Neural cell (in vitro differentiated cells): ENCODE data around the gene UBE2E1. TPM values are rescaled to one million over a fixed set of nuclear protein-coding genes. Genes with fewer than 3 reads are reported as not detected.

Experiments used
- H2AFZ ChIP-seq: fragments of 200-600, 300-800 bp; sonication (generic), shearing (Covaris generic); 2 replicates; pipeline ENCODE4 v1.6.0; 2014; ENCODE audit warnings: low read depth, mild to moderate bottlenecking, antibody characterized with exemption, low read length, moderate library complexity
- H3F3A ChIP-seq: fragments of 200-600 bp; shearing (Covaris generic); 2 replicates; pipeline ENCODE4 v1.6.1; 2016; ENCODE audit warnings: mild to moderate bottlenecking, moderate library complexity, mixed read lengths, antibody characterized with exemption, low read length; ENCODE audit not compliant: insufficient read depth, poor library complexity, severe bottlenecking
- H3K27ac ChIP-seq: fragments of 200-600, 300-800 bp; sonication (generic), shearing (Covaris generic); 2 replicates; pipeline ENCODE4 v1.5.1; 2014; ENCODE audit warnings: mild to moderate bottlenecking, low read length, moderate library complexity
- H3K27me3 ChIP-seq: fragments of 300-800, 200-600 bp; sonication (generic), shearing (Covaris generic); 2 replicates; pipeline ENCODE4 v1.6.0; 2014; ENCODE audit warnings: mild to moderate bottlenecking, low read depth, low read length, moderate library complexity; ENCODE audit not compliant: insufficient read depth
- H3K36me3 ChIP-seq: fragments of 300-800, 200-600 bp; sonication (generic), shearing (Covaris generic); 2 replicates; pipeline ENCODE4 v1.5.1; 2014; ENCODE audit warnings: mild to moderate bottlenecking, antibody characterized with exemption, low read length, moderate library complexity; ENCODE audit not compliant: insufficient read depth
- H3K4me2 ChIP-seq: fragments of 300-800, 200-600 bp; sonication (generic), shearing (Covaris generic); 2 replicates; pipeline ENCODE4 v1.6.0; 2014; ENCODE audit warnings: mild to moderate bottlenecking, low read length
- H3K4me3 ChIP-seq: fragments of 300-800, 200-600 bp; sonication (generic), shearing (Covaris generic); 2 replicates; pipeline ENCODE4 v1.5.1; 2014; ENCODE audit warnings: mild to moderate bottlenecking, low read length, moderate library complexity
- H3K79me2 ChIP-seq: fragments of 200-600 bp; shearing (Covaris generic); replicated peaks from 2 replicates; pipeline ENCODE4 v1.6.0; 2014; ENCODE audit warnings: mild to moderate bottlenecking, low read length, moderate library complexity; ENCODE audit not compliant: insufficient read depth
- H3K9ac ChIP-seq: fragments of 300-800, 200-600 bp; sonication (generic), shearing (Covaris generic); 2 replicates; pipeline ENCODE4 v1.6.1; 2016; ENCODE audit warnings: mild to moderate bottlenecking, low read length, mixed read lengths
- H3K9me2 ChIP-seq: fragments of 200-600 bp; shearing (Covaris generic); 2 replicates; pipeline ENCODE4 v1.6.1; 2016; ENCODE audit warnings: mild to moderate bottlenecking, low read length, mixed read lengths; ENCODE audit not compliant: insufficient read depth
- H3K9me3 ChIP-seq: fragments of 200-600, 300-800 bp; sonication (generic), shearing (Covaris generic); 2 replicates; pipeline ENCODE4 v1.6.1; 2016; ENCODE audit warnings: mild to moderate bottlenecking, mixed run types, low read length, moderate library complexity, mixed read lengths
- H4K20me1 ChIP-seq: fragments of 200-600 bp; shearing (Covaris generic); 2 replicates; pipeline ENCODE4 v1.6.1; 2016; ENCODE audit warnings: mild to moderate bottlenecking, mixed run types; ENCODE audit not compliant: insufficient read depth
- EP300 ChIP-seq: fragments of 450-650 bp; conservative IDR thresholded peaks from 2 replicates; pipeline ENCODE4 v1.6.1; 2014; ENCODE audit warnings: antibody characterized with exemption, mild to moderate bottlenecking, moderate library complexity; ENCODE audit not compliant: poor library complexity, severe bottlenecking
- EZH2 ChIP-seq: fragments of 200-600, 300-800 bp; shearing (Covaris generic), sonication (generic); IDR thresholded peaks from 2 replicates; pipeline ENCODE4 v1.6.1; 2014; ENCODE audit warnings: antibody characterized with exemption, low read length, borderline replicate concordance, mild to moderate bottlenecking; ENCODE audit not compliant: insufficient read depth, poor library complexity, severe bottlenecking
- MXI1 ChIP-seq: fragments of 450-650 bp; conservative IDR thresholded peaks from 2 replicates; pipeline ENCODE4 v1.6.1; 2014; ENCODE audit warnings: antibody characterized with exemption, mild to moderate bottlenecking; ENCODE audit not compliant: poor library complexity, severe bottlenecking
- POLR2AphosphoS5 ChIP-seq: IDR thresholded peaks from 2 replicates; pipeline ENCODE4 v1.6.1; 2012
- RAD21 ChIP-seq: fragments of 450-650 bp; conservative IDR thresholded peaks from 2 replicates; pipeline ENCODE4 v1.6.1; 2014; ENCODE audit warnings: antibody characterized with exemption, mild to moderate bottlenecking, moderate library complexity
- SMC3 ChIP-seq: fragments of 450-650 bp; conservative IDR thresholded peaks from 2 replicates; pipeline ENCODE4 v1.6.1; 2014; ENCODE audit warnings: antibody characterized with exemption, mild to moderate bottlenecking, moderate library complexity; ENCODE audit not compliant: poor library complexity
- TAF1 ChIP-seq: IDR thresholded peaks from 2 replicates; pipeline ENCODE4 v1.6.1; 2012; ENCODE audit warnings: low read depth
- polyA plus RNA-seq: library from polyadenylated mRNA; depleted of rRNA; stranded (reverse); fragments of >200 nt; gene quantifications from 2 replicates; pipeline ENCODE4 v1.2.3, GENCODE V29; 2014
- TF ChIP-seq, protein P1 (sequence below): fragments of 450-650 bp; IDR thresholded peaks from 2 replicates; pipeline ENCODE4 v1.5.1; 2014; ENCODE audit warnings: antibody characterized with exemption, mild to moderate bottlenecking, moderate library complexity; ENCODE audit not compliant: poor library complexity, severe bottlenecking
- TF ChIP-seq, protein P2 (sequence below): IDR thresholded peaks from 2 replicates; pipeline ENCODE4 v1.6.1; 2012; ENCODE audit warnings: borderline replicate concordance

Gene UBE2E1
- polyA plus RNA-seq, 1 donor from 2014 or later: 157 TPM

DNA sequence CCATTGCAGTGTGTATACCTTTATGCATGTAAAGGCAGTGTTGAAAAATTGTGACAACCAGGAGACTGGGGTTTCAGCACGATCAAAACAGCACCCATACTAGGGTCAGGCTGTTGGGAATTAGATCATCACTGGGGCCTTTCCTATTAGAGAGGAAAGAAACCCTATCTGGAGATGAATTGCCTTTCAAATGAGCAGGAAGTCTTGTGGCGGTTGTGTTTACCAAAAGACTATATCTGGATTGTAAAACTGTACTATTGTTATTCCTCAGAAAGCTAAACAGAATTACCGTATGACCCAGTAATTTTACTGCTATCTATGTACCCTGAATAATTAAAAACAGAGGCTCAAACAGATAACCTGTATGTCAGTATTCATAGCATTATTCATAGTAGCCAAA is 10.1 kb downstream of the UBE2E1 start:
- no peaks in the 10 kb centered on the region for H3K9me2 ChIP-seq
- TF ChIP-seq EZH2 (no peak), RAD21 (no peak), TAF1 (no peak), SMC3 (no peak), EP300 (no peak), POLR2AphosphoS5 (no peak), MXI1 (no peak)
- TF ChIP-seq, protein P1, sequence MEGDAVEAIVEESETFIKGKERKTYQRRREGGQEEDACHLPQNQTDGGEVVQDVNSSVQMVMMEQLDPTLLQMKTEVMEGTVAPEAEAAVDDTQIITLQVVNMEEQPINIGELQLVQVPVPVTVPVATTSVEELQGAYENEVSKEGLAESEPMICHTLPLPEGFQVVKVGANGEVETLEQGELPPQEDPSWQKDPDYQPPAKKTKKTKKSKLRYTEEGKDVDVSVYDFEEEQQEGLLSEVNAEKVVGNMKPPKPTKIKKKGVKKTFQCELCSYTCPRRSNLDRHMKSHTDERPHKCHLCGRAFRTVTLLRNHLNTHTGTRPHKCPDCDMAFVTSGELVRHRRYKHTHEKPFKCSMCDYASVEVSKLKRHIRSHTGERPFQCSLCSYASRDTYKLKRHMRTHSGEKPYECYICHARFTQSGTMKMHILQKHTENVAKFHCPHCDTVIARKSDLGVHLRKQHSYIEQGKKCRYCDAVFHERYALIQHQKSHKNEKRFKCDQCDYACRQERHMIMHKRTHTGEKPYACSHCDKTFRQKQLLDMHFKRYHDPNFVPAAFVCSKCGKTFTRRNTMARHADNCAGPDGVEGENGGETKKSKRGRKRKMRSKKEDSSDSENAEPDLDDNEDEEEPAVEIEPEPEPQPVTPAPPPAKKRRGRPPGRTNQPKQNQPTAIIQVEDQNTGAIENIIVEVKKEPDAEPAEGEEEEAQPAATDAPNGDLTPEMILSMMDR: no peak
- TF ChIP-seq, protein P2, sequence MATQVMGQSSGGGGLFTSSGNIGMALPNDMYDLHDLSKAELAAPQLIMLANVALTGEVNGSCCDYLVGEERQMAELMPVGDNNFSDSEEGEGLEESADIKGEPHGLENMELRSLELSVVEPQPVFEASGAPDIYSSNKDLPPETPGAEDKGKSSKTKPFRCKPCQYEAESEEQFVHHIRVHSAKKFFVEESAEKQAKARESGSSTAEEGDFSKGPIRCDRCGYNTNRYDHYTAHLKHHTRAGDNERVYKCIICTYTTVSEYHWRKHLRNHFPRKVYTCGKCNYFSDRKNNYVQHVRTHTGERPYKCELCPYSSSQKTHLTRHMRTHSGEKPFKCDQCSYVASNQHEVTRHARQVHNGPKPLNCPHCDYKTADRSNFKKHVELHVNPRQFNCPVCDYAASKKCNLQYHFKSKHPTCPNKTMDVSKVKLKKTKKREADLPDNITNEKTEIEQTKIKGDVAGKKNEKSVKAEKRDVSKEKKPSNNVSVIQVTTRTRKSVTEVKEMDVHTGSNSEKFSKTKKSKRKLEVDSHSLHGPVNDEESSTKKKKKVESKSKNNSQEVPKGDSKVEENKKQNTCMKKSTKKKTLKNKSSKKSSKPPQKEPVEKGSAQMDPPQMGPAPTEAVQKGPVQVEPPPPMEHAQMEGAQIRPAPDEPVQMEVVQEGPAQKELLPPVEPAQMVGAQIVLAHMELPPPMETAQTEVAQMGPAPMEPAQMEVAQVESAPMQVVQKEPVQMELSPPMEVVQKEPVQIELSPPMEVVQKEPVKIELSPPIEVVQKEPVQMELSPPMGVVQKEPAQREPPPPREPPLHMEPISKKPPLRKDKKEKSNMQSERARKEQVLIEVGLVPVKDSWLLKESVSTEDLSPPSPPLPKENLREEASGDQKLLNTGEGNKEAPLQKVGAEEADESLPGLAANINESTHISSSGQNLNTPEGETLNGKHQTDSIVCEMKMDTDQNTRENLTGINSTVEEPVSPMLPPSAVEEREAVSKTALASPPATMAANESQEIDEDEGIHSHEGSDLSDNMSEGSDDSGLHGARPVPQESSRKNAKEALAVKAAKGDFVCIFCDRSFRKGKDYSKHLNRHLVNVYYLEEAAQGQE: no peak
- H3K9ac ChIP-seq: no peak overlapping the region
- no peaks in the 10 kb centered on the region for H3F3A ChIP-seq
- H2AFZ ChIP-seq: no peak overlapping the region
- H4K20me1 ChIP-seq: no peaks in the 10 kb centered on the region
- no peaks in the 10 kb centered on the region for H3K9me3 ChIP-seq
- no peak overlapping the region for H3K4me2 ChIP-seq
- no peak overlapping the region for H3K4me3 ChIP-seq
- no peaks in the 10 kb centered on the region for H3K36me3 ChIP-seq
- H3K27ac ChIP-seq: no peak overlapping the region
- H3K27me3 ChIP-seq: no peaks in the 10 kb centered on the region
- H3K79me2 ChIP-seq: peaks cover 39% of the 10 kb centered on the region

DNA sequence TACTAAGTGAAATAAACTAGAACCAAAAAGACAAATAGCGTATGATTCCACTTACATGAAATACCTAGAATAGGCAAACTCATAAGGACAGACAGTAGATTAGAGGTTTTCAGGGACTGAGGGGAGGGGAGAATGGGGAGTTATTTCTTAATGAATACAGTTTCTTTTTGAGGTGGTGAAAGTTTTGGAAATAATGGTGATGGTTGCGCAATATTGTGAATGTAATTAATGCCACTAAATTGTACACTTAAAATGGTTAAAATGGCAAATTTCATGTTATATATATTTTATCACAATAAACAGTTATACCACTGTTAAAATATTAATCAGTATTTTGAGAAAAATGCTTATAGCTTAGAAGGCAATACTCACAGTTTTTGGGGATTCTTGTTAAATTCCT is 11.0 kb downstream of the UBE2E1 start:
- no peaks in the 10 kb centered on the region for H3K9me2 ChIP-seq
- peaks cover 39% of the 10 kb centered on the region for H3K79me2 ChIP-seq
- H3K4me2 ChIP-seq: no peak overlapping the region
- no peak overlapping the region for H2AFZ ChIP-seq
- H3K36me3 ChIP-seq: no peaks in the 10 kb centered on the region
- H3K9ac ChIP-seq: no peak overlapping the region
- H4K20me1 ChIP-seq: no peaks in the 10 kb centered on the region
- no peak overlapping the region for H3K4me3 ChIP-seq
- H3F3A ChIP-seq: no peaks in the 10 kb centered on the region
- no peaks in the 10 kb centered on the region for H3K27me3 ChIP-seq
- TF ChIP-seq, protein P2: no peak
- no peak for TF ChIP-seq POLR2AphosphoS5
- TF ChIP-seq TAF1: no peak
- no peaks in the 10 kb centered on the region for H3K9me3 ChIP-seq
- no peak overlapping the region for H3K27ac ChIP-seq
